Measurements from ENCODE around the gene CCT8. TPM values are rescaled to one million over a fixed set of nuclear protein-coding genes. Genes with fewer than 3 reads are reported as not detected.
"Not testable (repeated sequence)": the region's sequence is repeated elsewhere in the genome, so short reads cannot be mapped to it uniquely, and the experiment has no call there.

Gene CCT8
- total RNA-seq, 1 experiment from 2014 or later: 244 TPM

DNA sequence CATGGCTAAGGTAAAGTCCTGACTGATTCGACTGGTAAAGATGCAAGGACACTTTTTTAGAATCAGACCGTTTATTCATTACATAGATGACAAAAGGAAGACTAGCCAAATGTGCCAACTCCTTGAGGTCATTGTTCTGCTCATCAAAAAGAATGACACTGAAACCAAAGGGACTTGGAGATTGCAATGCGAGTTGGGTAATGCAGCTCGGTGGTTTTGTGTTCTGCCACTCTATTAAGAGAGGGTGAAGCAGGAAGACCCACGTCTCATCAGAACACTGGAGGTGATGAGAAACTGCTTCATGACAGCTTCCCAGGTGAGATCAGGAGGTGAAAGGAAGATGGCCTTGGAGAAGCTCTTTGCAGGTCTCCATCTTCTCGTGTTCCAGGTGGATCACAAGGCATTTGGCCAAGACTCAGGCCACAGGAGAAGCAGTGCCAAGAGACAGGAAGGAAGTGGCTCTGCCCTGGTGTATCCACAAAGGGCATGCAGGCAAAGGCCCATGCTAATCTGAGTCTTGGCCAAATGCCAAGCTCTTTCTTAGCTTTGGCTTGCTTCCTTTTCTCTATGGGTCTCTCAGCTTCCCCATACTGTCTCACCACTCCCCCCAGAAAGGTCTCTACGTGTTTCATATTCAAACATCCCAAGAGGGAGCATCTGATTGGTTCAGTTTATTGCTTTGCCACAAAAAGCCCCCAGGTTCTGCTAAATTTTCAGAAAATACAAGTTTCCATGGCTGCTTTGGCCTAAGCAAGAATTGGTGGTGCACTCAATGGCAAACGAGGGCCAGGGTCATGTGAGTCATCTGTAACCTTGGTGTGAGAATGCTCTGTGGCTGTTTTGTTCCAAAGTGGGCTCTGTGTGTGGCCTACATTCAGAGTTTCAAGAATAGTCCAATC, 5.7 kb upstream of the CCT8 start:
- TF ChIP-seq, protein P1, sequence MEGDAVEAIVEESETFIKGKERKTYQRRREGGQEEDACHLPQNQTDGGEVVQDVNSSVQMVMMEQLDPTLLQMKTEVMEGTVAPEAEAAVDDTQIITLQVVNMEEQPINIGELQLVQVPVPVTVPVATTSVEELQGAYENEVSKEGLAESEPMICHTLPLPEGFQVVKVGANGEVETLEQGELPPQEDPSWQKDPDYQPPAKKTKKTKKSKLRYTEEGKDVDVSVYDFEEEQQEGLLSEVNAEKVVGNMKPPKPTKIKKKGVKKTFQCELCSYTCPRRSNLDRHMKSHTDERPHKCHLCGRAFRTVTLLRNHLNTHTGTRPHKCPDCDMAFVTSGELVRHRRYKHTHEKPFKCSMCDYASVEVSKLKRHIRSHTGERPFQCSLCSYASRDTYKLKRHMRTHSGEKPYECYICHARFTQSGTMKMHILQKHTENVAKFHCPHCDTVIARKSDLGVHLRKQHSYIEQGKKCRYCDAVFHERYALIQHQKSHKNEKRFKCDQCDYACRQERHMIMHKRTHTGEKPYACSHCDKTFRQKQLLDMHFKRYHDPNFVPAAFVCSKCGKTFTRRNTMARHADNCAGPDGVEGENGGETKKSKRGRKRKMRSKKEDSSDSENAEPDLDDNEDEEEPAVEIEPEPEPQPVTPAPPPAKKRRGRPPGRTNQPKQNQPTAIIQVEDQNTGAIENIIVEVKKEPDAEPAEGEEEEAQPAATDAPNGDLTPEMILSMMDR (conservative IDR thresholded peaks at IDR 0.05; ENCODE audit: low read depth, low read length): no peak
- Histone ChIP-seq H3K27me3 (ENCODE audit: low read length) (no peaks in the 10 kb centered on the region), H3K4me1 (ENCODE audit: insufficient read depth, low read length) (peaks cover 33% of the 10 kb centered on the region), H4K20me1 (ENCODE audit: low read length) (no peaks in the 10 kb centered on the region), H3K9me3 (ENCODE audit: low read length) (no peaks in the 10 kb centered on the region), H3F3A (ENCODE audit: low read length, unreplicated experiment) (no peaks in the 10 kb centered on the region), H3K4me3 (ENCODE audit: low read length) (no peak overlapping the region), H3K36me3 (ENCODE audit: low read depth, low read length) (no peaks in the 10 kb centered on the region), H2AFZ (ENCODE audit: low read length) (no peak overlapping the region), H3K9ac (ENCODE audit: low read length) (no peak overlapping the region), H3K9me2 (replicated peaks; ENCODE audit: low read length) (0 out of 2 replicates have a peak, but pooled peaks cover 5% of the 10 kb centered on the region), H3K27ac (ENCODE audit: low read length) (no peak overlapping the region), H3K4me2 (ENCODE audit: low read length) (no peak overlapping the region), H3K79me2 (ENCODE audit: low read length) (peaks cover under 1% of the 10 kb centered on the region; the same call in 1 of the 2 replicates)
- ChIA-PET POLR2A (ENCODE audit: unreplicated experiment) (no interaction called here), CTCF (no interaction called here)
- no TSS peak for BruUV-seq (replicated peaks)
- intact Hi-C loops (cut with micrococcal nuclease): no loop called here
- ATAC-seq (no peak), DNase-seq (peak; percentile 32)

DNA sequence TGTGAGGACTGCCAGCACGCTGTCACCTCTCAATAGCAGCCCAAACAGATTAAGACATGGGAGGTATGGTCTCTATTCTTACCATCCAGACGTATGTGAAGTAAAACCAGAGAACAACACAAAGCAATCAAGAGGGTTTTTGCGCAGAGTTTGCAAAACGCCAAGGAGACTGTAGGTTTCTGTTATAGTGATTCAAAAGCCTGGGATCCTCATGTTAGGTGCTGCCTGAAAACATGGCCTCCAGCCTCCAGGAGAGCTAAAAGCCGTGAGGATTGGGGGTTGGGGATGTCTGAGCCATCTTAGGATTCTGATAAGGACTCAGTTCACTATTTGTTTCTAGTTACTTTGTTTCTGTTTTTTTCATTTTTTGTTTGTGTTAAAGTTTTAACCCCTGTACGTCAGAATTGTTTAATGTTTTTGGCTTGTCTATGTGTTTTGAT, 4.2 kb upstream of the CCT8 start:
- H3K4me3 ChIP-seq (ENCODE audit: low read length): peak overlapping the region; percentile 53
- peak overlapping the region; percentile 64 for H3K9ac ChIP-seq (ENCODE audit: low read length)
- DNase-seq (peak; percentile 26), ATAC-seq (no peak)
- H3K36me3 ChIP-seq (ENCODE audit: low read depth, low read length): no peaks in the 10 kb centered on the region
- peaks cover 2% of the 10 kb centered on the region for H4K20me1 ChIP-seq (ENCODE audit: low read length)
- H3K27me3 ChIP-seq (ENCODE audit: low read length): no peaks in the 10 kb centered on the region
- peak overlapping the region; percentile 58 for H3K27ac ChIP-seq (ENCODE audit: low read length)
- peaks cover 35% of the 10 kb centered on the region for H3K4me1 ChIP-seq (ENCODE audit: insufficient read depth, low read length)
- peak overlapping the region; percentile 74 for H3K4me2 ChIP-seq (ENCODE audit: low read length)
- TF ChIP-seq EZH2phosphoT487 (IDR thresholded peaks at IDR 0.05; ENCODE audit: borderline replicate concordance, low read length): no peak
- TF ChIP-seq, protein P1 (conservative IDR thresholded peaks at IDR 0.05; ENCODE audit: low read depth, low read length): no peak
- TF ChIP-seq EZH2 (IDR thresholded peaks at IDR 0.05; ENCODE audit: low read length, unreplicated experiment): no peak
- CTCF ChIA-PET: no interaction called here
- intact Hi-C loops (cut with micrococcal nuclease): no loop called here
- peak overlapping the region; percentile 72 for H2AFZ ChIP-seq (ENCODE audit: low read length)
- H3K79me2 ChIP-seq (ENCODE audit: low read length): peaks cover 13% of the 10 kb centered on the region
- no peaks in the 10 kb centered on the region for H3K9me3 ChIP-seq (ENCODE audit: low read length)
- 0 out of 2 replicates have a peak, but pooled peaks cover 5% of the 10 kb centered on the region for H3K9me2 ChIP-seq (replicated peaks; ENCODE audit: low read length)
- no TSS peak for BruUV-seq (replicated peaks)
- POLR2A ChIA-PET (ENCODE audit: unreplicated experiment): no interaction called here
- no peaks in the 10 kb centered on the region for H3F3A ChIP-seq (ENCODE audit: low read length, unreplicated experiment)

DNA sequence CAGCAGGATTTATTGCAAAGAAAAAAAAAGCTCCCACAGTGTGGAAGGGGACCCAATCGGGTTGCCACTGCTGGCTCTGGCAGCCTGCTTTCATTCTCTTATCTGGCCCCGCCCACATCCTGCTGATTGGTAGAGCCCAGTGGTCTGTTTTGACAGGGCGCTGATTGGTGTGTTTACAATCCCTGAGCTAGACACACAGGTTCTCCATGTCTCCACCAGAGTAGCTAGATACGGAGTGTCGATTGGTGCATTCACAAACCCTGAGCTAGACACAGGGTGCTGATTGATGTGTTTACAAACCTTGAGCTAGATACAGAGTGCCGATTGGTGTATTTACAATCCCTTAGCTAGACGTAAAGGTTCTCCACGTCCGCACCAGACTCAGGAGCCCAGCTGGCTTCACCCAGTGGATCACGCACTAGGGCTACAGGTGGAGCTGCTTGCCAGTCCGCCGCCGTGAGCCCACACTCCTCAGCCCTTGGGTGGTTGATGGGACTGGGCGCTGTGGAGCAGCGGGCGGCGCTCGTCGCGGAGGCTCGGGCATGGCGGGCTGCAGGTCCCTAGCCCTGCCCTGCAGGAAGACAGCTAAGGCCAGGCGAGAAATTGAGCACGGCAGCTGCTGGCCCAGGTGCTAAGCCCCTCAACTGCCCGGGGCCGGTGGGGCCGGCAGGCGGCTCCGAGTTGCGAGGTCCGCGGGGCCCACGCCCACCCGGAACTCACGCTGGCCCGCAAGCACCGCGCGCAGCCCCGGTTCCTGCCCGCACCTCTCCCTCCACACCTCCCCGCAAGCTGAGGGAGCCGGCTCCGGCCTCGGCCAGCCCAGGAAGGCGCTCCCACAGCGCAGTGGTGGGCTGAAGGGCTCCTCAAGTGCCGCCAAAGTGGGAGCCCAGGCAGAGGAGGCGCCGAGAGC, 3.5 kb upstream of the CCT8 start:
- intact Hi-C loops (cut with micrococcal nuclease); H4K20me1 ChIP-seq (ENCODE audit: low read length); H3K9me2 ChIP-seq (replicated peaks; ENCODE audit: low read length); BruUV-seq (replicated peaks); POLR2A ChIA-PET (ENCODE audit: unreplicated experiment); H3K36me3 ChIP-seq (ENCODE audit: low read depth, low read length); H3F3A ChIP-seq (ENCODE audit: low read length, unreplicated experiment); H3K9me3 ChIP-seq (ENCODE audit: low read length); ATAC-seq; H3K27me3 ChIP-seq (ENCODE audit: low read length): not testable (repeated sequence)
- Histone ChIP-seq H3K4me1 (ENCODE audit: insufficient read depth, low read length) (peaks cover 37% of the 10 kb centered on the region), H3K4me3 (ENCODE audit: low read length) (peak overlapping the region; percentile 53), H3K79me2 (ENCODE audit: low read length) (peaks cover 20% of the 10 kb centered on the region), H3K4me2 (ENCODE audit: low read length) (peak overlapping the region; percentile 74), H2AFZ (ENCODE audit: low read length) (peak overlapping the region; percentile 72), H3K9ac (ENCODE audit: low read length) (peak overlapping the region; percentile 64), H3K27ac (ENCODE audit: low read length) (peak overlapping the region; percentile 73)
- CTCF ChIA-PET: interaction anchor here (0.7 kb wide), 1 partner anchor 105 kb away, joined by 3 read pairs; no protein-coding TSS in a partner anchor
- peak; percentile 30 for DNase-seq
